Lung (tissue), 12 donors: Measurements from ENCODE around the gene METTL26. TPM values are rescaled to one million over a fixed set of nuclear protein-coding genes. Genes with fewer than 3 reads are reported as not detected.

Source experiments
- ATAC-seq: fragments of 200-7000 bp; cut with Tn5 transposase; one replicate; pipeline ENCODE4 v1.9.1; 2020; ENCODE audit warnings: moderate number of reproducible peaks; ENCODE audit not compliant: insufficient read depth, low FRiP score
- DNase-seq, 3 donors: peaks; one replicate each; pipeline ENCODE4 v3.0.0-alpha.2; 2013 to 2017
- H3K27ac ChIP-seq, 2 donors: one replicate each; pipeline ENCODE4 v1.5.1; 2013; ENCODE audit warnings: mild to moderate bottlenecking in 2 of 2, moderate library complexity in 2 of 2, control low read depth in 1 of 2, inconsistent platforms in 1 of 2, low read depth in 1 of 2, low read length in 1 of 2
- H3K27me3 ChIP-seq, 3 donors: one replicate each; pipeline ENCODE4 v1.5.1; 2013; ENCODE audit warnings: low read length in 2 of 3; ENCODE audit not compliant: control insufficient read depth in 3 of 3, insufficient read depth in 3 of 3
- H3K36me3 ChIP-seq, 4 donors: one replicate each; pipeline ENCODE4 v1.5.1; 2013; ENCODE audit warnings: low read length in 4 of 4, mild to moderate bottlenecking in 1 of 4, moderate library complexity in 1 of 4; ENCODE audit not compliant: control insufficient read depth in 4 of 4, insufficient read depth in 4 of 4
- H3K4me1 ChIP-seq, 5 donors: one replicate each; pipeline ENCODE4 v1.5.1; 2013; ENCODE audit warnings: low read length in 5 of 5, mild to moderate bottlenecking in 2 of 5, moderate library complexity in 1 of 5; ENCODE audit not compliant: control insufficient read depth in 5 of 5, insufficient read depth in 5 of 5
- H3K4me3 ChIP-seq: one replicate; pipeline ENCODE4 v1.5.1; 2013; ENCODE audit warnings: mild to moderate bottlenecking, control low read depth, moderate library complexity
- H3K9ac ChIP-seq, 2 donors: one replicate each; pipeline ENCODE4 v1.5.1; 2013; ENCODE audit warnings: low read length in 2 of 2, control low read depth in 1 of 2; ENCODE audit not compliant: insufficient read depth in 1 of 2
- H3K9me3 ChIP-seq, 4 donors: one replicate each; pipeline ENCODE4 v1.5.1; 2013; ENCODE audit warnings: low read length in 3 of 4, mild to moderate bottlenecking in 1 of 4, moderate library complexity in 1 of 4; ENCODE audit not compliant: control insufficient read depth in 4 of 4, insufficient read depth in 3 of 4
- CTCF ChIP-seq: IDR thresholded peaks from 2 replicates; pipeline ENCODE4 v1.5.1; 2012; ENCODE audit warnings: mild to moderate bottlenecking; ENCODE audit errors: control extremely low read depth, extremely low read depth
- WGBS, 2 donors: extraction: QIAGEN DNeasy Blood & Tissue Kit; methylation state at CpG; one replicate each; pipeline ENCODE4 v1.1.7; 2013; 5-methylcytosine and 5-hydroxymethylcytosine counted together
- polyA plus RNA-seq, 2 donors: library from polyadenylated mRNA; stranded (reverse); fragments of 200-250 nt; gene quantifications; one replicate each; pipeline ENCODE4 v1.2.1, GENCODE V29; 2013
- total RNA-seq, 2 donors: library from RNA; depleted of rRNA in 1 of 2; stranded (reverse); fragments of >200 nt in 1 of 2; gene quantifications; one replicate each; pipeline ENCODE4 v1.2.1, GENCODE V29; 2014 to 2021
- donor health status: control.
- donor health status: control.
- donor health status: Bipolar disorder and iron deficiency.
- donor health status: healthy.
- donor health status: DM: yes; HTN: yes; CAD: no.

The METTL26 gene
- total and polyA plus RNA-seq, 4 donors, result 36.1 to 200 (median 114) TPM

DNA sequence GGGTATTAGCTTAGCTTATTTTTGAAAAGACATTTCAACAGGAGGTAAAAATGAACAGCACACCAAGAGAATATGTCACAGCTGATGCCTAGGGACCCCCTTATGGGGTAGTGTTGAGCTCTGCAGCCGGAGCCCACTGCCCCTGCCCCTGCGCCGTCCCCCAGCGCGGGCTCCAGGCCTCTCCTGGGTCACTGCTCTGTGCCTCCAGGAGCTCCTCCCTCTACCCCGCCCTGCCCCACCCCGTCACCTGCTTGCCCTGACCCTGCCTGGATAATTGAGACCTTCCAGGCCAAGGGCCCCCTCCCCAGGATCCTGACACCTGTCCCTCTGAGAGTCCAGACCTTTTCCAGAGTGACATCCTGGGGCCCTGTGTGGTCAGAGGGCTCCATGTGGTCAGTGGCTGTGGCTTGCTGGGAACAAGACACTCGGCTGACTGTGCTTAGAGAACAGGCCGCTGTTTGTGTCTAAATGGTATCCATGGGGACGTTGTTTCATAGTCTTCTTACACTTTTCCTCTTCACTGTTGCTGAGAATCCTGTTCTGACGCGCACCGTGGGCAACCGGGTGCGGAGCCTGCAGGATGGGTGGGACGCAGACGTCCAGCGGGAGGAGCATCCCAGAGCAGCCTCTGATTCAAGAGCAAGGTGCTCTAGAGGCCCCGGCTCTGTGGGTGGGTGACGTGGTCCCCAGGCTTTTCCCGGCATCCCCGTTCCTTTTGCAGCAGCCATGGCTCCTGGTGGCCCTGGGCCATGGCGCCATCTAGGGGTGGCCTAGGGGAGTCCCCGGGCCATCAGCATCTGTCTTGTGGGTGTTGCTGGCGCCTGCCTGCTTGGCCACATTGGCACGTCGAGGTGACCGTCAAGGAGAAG is 25.4 kb downstream of the METTL26 start:
- H3K27ac ChIP-seq, result no peak overlapping the region
- no peak overlapping the region for H3K4me3 ChIP-seq
- ATAC-seq, result peak; percentile 82
- H3K4me1 ChIP-seq, result peaks cover 0 to 7% (median 0%) of the 10 kb centered on the region in 5 donors
- no peak overlapping the region for H3K9ac ChIP-seq
- DNase-seq, result no peak
- peak; percentile 37 for TF ChIP-seq CTCF
- peaks cover 0 to 1% (median 0%) of the 10 kb centered on the region in 4 donors for H3K9me3 ChIP-seq
- no peaks in the 10 kb centered on the region for H3K27me3 ChIP-seq
- H3K36me3 ChIP-seq, result peaks cover 0 to 2% (median 0%) of the 10 kb centered on the region in 4 donors
- WGBS, 2 donors, result 72 to 81% methylated on average over 28 of the region's 28 CpGs

- no peak overlapping the region for H3K9ac ChIP-seq
- 91 to 94% methylated on average over 12 to 14 of the region's 14 CpGs for WGBS, 2 donors
- H3K27ac ChIP-seq, result no peak overlapping the region
- peaks cover 0 to 6% (median 1%) of the 10 kb centered on the region in 4 donors for H3K36me3 ChIP-seq
- peaks cover 0 to 5% (median 0%) of the 10 kb centered on the region in 5 donors for H3K4me1 ChIP-seq
- no peaks in the 10 kb centered on the region for H3K9me3 ChIP-seq
- H3K4me3 ChIP-seq, result no peak overlapping the region
- TF ChIP-seq CTCF, result no peak
- no peaks in the 10 kb centered on the region for H3K27me3 ChIP-seq
- DNase-seq (no peak), ATAC-seq (no peak)
Measured at GRCh38 chr16:609984-610383, 26.1 kb downstream of the METTL26 start.

DNA sequence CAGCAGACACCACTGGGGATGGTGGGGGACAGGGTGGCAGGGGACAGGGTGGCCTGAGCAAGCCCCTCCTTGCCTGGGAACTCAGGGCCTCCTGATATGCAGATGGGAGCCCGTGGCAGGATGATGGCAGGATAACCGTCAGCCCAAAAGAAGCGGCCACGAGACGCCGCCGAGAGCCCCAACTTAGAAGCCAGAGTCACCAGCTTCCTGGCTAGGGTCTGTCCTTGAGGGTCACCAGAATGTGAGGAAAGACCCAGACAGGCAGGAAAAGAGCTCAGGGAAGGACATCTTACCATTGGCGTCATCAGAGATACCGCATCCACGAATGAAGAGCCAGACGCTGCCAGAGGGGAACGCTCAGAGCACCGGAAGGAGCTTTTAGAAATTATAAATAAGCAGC is 26.8 kb downstream of the METTL26 start:
- no peak overlapping the region for H3K9ac ChIP-seq
- peaks cover 0 to 8% (median 1%) of the 10 kb centered on the region in 4 donors for H3K36me3 ChIP-seq
- H3K9me3 ChIP-seq, result no peaks in the 10 kb centered on the region
- H3K4me3 ChIP-seq, result no peak overlapping the region
- ATAC-seq (no peak), DNase-seq (no peak)
- TF ChIP-seq CTCF, result no peak
- H3K27ac ChIP-seq, result no peak overlapping the region
- 91% methylated on average over 13 of the region's 13 CpGs for WGBS, 2 donors
- peaks cover 0 to 4% (median 0%) of the 10 kb centered on the region in 5 donors for H3K4me1 ChIP-seq
- H3K27me3 ChIP-seq, result no peaks in the 10 kb centered on the region
